ENCODE data around the gene TARDBP.

- TF ChIP-seq CTCF (IDR thresholded peaks at IDR 0.05) (no peak), EP300 (IDR thresholded peaks at IDR 0.05) (no peak), POLR2A (IDR thresholded peaks at IDR 0.05) (no peak)
These were observed 46.8 kb upstream of the TARDBP start for GRCh38 chr1:10965546-10966226.
